GM21723 (cell line): ENCODE measurements around the gene PLEKHB1.

Source experiments
- ATAC-seq: cut with Tn5 transposase; IDR thresholded peaks from one replicate; pipeline ENCODE4 v1.9.1; 2021; ENCODE audit warnings: mild to moderate bottlenecking, moderate library complexity; ENCODE audit not compliant: unreplicated experiment

PLEKHB1 gene

GRCh38 chr11:73645972-73646631 is at the start of gene PLEKHB1:
Gene PLEKHB1 (plus strand): TSS chr11:73646581. CDS start chr11:73646609, 28 bp downstream.
- no peak for ATAC-seq

DNA sequence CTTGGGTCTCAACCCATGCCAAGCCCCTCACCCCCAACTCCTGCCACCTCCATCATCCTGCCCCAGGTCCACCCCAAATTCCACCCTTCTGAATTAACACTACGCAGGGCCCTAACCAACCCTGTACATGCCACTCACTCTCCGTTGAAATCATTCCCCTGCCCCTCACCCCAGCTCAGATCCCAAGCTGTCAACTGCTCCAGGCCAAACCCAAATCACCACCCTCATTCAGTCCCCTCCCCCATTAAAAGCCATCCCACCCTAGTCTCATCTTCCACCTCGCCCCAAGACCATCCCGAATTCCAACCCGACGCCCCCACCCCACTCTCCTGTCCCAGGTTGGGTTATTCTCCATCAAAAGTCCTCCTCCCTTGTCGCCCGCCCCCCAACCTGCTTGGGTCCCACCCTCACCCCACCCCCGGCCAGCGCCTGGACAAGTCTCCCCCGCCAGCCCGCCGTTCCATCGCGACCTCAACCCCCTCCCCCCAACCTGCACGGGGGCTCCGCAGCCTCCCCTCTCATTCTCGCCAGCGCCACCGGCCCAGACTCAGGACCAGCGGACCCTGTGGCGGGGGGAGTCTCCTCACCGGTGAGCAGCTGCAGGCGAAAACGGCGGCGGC is 48.9 kb upstream of the PLEKHB1 start:
- no peak for ATAC-seq

DNA sequence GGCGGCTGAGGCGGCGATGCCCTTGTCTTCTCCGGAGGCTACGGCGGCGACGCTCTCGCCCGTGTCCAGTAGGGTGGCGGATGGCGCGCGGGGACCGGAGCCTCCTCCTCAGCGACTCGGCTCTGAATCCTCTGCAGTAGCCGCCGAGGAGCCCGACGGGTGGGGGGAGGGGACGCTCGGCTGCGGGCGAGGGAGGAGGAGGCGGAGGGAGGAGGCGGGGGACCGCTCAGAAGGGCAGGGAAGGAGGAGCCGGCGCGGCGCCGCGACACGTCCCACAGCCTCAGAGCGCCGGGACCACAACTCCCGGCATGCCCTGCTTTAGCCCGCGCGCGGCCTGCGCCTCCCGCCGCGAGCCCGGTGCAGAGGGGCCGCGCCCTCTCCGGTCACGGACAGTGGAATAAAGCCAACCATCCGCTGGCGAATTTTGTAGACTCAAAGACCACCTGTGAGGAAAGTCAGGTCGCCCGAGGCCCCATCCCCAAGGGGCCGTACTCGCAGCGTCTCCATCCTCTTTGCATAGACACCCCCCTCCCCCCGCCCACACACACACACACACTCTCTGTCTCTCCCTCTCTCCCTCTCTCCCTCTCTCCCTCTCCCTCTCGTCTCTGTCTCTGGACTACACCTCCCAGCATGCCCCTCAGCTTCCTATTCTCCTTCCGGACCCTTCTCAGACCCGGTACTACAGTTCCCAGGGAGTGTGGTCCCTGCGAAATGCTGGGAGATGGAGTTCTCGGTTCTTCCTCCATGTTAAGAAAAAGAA is 48.2 kb upstream of the PLEKHB1 start, which contains the start of gene FAM168A:
TSS of gene FAM168A (minus strand) at position 157 of the 763 bp plus-strand sequence. CDS start 129,638 bp downstream, outside the sequence.
- ATAC-seq = peak; percentile 86

DNA sequence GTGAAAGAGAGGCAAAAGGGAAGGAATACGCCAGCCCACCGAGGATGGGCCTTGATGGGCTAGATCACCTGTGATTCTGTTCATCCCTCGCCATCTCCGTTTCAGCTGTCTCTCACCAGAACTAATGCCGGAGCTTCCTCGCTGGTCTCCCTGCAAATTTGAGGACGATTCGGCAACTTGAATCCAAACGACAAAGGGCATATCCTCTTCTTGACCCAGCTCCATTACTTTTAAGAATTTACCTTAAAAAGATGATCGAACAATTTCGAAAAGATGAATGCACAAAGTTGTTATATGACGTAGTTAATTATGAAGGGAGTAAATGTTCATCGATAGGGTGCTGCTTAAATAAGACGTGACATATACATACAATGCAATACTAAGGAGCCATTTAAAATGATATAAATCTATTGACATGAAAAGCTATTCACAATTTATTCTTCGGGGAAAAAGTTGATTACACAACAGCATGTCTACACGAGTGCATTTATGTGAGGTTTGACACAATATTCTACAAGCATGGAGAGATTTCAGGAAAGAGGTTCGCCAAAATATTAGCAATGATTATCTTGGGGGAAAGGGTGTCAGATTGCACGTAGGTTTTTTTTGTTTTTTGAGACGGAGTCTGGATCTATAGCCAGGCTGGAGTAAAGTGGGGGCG is 47.5 kb upstream of the PLEKHB1 start:
- ATAC-seq = peak; percentile 24

- no peak for ATAC-seq
These were observed 33.7 kb upstream of the PLEKHB1 start for GRCh38 chr11:73612601-73613140.

DNA sequence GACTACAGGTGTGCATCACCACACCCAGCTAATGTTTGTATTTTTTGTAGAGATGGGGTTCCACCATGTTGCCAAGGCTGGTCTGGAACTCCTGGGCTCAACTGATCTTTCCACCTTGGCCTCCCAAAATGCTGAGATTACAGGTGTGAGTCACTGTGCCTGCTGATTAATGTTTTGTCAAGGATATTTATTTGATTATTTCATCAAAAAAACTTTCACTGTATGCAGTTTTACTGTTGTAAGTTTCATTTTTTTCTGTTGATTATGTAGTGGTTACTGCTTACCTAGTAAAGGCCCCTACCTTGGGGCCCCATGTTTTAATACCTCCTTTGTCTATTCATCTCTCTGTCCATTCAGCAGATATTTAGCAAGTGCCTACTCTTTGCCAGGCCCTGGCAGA is 31.8 kb upstream of the PLEKHB1 start:
- ATAC-seq = no peak

GRCh38 chr11:73622926-73623593 is 23.3 kb upstream of the PLEKHB1 start:
- ATAC-seq = no peak

DNA sequence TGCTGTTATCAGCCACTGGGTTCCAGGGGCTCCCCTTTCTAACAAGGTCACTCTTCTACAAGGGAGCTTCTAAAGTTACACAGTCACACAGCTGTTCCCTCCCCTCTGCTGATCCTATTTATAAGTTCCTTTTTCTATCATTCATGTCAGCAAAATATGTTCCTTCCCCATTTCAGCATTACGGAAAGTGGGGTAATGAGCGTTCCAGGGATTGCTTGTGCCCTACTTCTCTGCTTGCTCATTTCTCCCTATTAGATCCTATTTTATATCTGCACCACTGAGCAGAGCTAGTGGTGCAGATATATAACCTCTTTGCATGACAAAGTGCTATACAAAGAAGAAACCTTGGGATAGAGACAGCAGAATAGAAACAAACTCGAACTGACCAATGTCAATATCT is 22.7 kb upstream of the PLEKHB1 start:
- ATAC-seq = no peak

DNA sequence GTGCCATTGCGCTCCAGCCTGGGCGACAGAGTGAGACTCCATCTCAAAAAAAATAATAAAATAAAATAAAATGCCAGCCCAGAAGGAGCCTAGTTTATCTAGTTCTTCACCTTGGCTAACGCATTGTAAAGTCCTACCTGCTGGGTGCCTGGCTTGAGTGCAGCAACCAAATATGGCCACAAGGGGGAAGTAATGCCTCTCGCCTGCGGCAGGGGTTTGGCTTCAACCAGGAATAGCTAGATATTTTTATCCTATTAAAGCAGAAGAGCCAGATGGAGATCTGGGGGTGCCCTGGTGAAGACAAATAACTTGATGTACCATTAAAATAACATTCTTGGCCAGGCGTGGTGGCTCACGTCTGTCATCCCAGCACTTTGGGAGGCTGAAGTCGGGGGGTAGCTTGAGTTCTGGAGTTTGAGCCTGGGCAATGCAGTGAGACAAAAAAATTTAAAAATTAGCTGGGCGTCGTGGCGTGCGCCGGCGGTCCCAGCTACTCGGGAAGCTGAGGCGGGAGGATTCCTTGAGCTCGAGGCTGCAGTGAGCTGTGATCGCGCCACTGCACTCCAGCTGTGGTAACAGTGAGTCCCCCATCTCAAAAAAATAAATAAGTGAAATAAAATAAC is 20.6 kb upstream of the PLEKHB1 start:
- ATAC-seq = no peak

DNA sequence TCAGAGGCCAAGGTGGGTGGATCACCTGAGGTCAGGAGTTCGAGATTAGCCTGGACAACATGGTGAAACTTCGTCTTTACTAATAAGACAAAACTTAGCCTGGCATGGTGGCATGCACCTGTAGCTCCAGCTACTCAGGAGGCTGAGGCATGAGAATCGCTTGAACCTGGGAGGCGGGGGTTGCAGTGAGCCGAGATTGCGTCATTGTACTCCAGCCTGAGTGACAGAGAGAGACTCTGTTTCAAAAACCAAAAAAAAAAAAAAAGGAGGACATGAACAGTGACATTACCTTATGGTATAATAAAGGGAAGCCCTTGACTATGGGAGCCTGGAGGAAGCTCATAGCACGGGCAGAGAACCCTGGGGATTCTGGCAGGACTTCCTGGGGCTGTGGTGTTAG is 16.5 kb upstream of the PLEKHB1 start:
- no peak for ATAC-seq

DNA sequence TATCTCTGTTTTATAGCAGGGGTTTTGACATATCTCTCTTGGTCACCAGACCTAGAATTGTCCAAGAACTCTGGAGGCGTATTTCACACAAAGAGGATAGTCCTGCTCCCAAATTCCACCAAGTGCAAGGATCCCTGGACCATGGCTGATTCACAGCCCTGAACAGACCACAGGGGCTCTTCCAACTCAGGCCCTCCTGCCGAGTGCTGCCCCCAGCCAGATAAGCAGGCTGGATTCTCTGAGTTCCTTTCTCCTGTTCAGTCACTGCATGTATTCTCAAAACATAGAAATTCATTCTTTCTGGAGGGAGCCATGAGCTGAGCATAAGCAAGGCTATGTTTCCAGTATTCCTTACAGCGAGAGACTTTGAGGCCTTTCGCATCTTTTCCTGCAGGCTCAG is 13.4 kb upstream of the PLEKHB1 start:
- no peak for ATAC-seq

- ATAC-seq = no peak
These were observed 12.4 kb upstream of the PLEKHB1 start for GRCh38 chr11:73633999-73634398.

GRCh38 chr11:73635721-73636120 is 10.7 kb upstream of the PLEKHB1 start:
- ATAC-seq = no peak

- ATAC-seq = no peak
These were observed 10.1 kb upstream of the PLEKHB1 start for GRCh38 chr11:73636249-73636648.

DNA sequence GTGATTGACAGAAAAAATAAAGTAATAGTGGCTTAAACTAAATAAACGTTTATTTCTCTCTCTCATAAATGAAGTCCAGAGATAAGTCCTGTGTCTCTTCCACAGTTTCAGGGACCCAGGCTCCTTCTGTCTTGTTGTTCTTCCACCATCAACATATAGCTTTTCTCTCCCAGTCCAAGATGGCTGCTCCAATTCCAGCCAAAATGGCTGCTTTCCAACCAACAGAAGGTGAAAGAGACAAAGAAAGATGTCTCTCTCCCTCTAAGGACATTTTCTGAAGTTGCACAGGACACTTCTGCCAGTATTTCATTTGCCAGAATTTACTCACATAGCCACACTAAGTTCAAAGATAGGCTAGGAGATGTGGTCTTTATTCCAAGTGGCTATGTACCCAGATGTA is 9.4 kb upstream of the PLEKHB1 start:
- no peak for ATAC-seq

GRCh38 chr11:73640592-73640991 is 5.8 kb upstream of the PLEKHB1 start:
- no peak for ATAC-seq

GRCh38 chr11:73641668-73642067 is 4.7 kb upstream of the PLEKHB1 start:
- ATAC-seq = no peak

- no peak for ATAC-seq
These were observed 1.0 kb upstream of the PLEKHB1 start for GRCh38 chr11:73645121-73645969.

GRCh38 chr11:73647459-73648100 is 1.2 kb downstream of the PLEKHB1 start:
- ATAC-seq = peak; percentile 87
